H9 (cell line): ENCODE data around the gene RAD9B. TPM values are rescaled to one million over a fixed set of nuclear protein-coding genes. Genes with fewer than 3 reads are reported as not detected.
A peak's percentile ranks its signal among the peaks of the same experiment; 100 is the strongest.

Experiments used
- DNase-seq: peaks from one replicate; pipeline ENCODE4 v3.0.0-alpha.2; 2017
- H2AFZ ChIP-seq: one replicate; pipeline ENCODE4 v1.6.1; 2013; ENCODE audit warnings: mild to moderate bottlenecking, low read length, control low read depth, moderate library complexity
- H2AK5ac ChIP-seq: 2 replicates; pipeline ENCODE4 v1.6.1; 2013; ENCODE audit warnings: low read length, control low read depth, mixed read lengths; ENCODE audit not compliant: insufficient read length
- H2BK120ac ChIP-seq: one replicate; pipeline ENCODE4 v1.6.1; 2013; ENCODE audit warnings: low read depth, mild to moderate bottlenecking, low read length, control low read depth, inconsistent platforms; ENCODE audit not compliant: poor library complexity, severe bottlenecking
- H2BK12ac ChIP-seq: 2 replicates; pipeline ENCODE4 v1.6.1; 2013; ENCODE audit warnings: low read length, control low read depth, mixed read lengths, low read depth; ENCODE audit not compliant: insufficient read length
- H2BK15ac ChIP-seq: 2 replicates; pipeline ENCODE4 v1.6.1; 2013; ENCODE audit warnings: low read depth, low read length, control low read depth
- H2BK20ac ChIP-seq: one replicate; pipeline ENCODE4 v1.6.1; 2013; ENCODE audit warnings: low read depth, mild to moderate bottlenecking, low read length, control low read depth, inconsistent platforms; ENCODE audit not compliant: poor library complexity, severe bottlenecking
- H2BK5ac ChIP-seq: 2 replicates; pipeline ENCODE4 v1.6.1; 2013; ENCODE audit warnings: low read length, control low read depth, mixed read lengths; ENCODE audit not compliant: insufficient read length
- H3K14ac ChIP-seq: 2 replicates; pipeline ENCODE4 v1.6.1; 2013; ENCODE audit warnings: low read length, control low read depth; ENCODE audit not compliant: insufficient read depth
- H3K18ac ChIP-seq: 2 replicates; pipeline ENCODE4 v1.6.1; 2013; ENCODE audit warnings: low read depth, mild to moderate bottlenecking, mixed read lengths, low read length, control low read depth; ENCODE audit not compliant: insufficient read length
- H3K23ac ChIP-seq: 2 replicates; pipeline ENCODE4 v1.6.1; 2013; ENCODE audit warnings: low read length, control low read depth, mixed read lengths, low read depth; ENCODE audit not compliant: insufficient read length
- H3K23me2 ChIP-seq: 2 replicates; pipeline ENCODE4 v1.6.1; 2013; ENCODE audit warnings: low read depth, mild to moderate bottlenecking, mixed read lengths, low read length, control low read depth; ENCODE audit not compliant: insufficient read length, poor library complexity, severe bottlenecking
- H3K27ac ChIP-seq: 2 replicates; pipeline ENCODE4 v1.5.1; 2013; ENCODE audit warnings: low read length, control low read depth, mixed read lengths, low read depth; ENCODE audit not compliant: insufficient read length
- H3K27me3 ChIP-seq: 2 replicates; pipeline ENCODE4 v1.6.1; 2013; ENCODE audit warnings: low read length, control low read depth, inconsistent platforms; ENCODE audit not compliant: insufficient read depth
- H3K4ac ChIP-seq: 2 replicates; pipeline ENCODE4 v1.6.1; 2013; ENCODE audit warnings: low read depth, mild to moderate bottlenecking, control low read depth, inconsistent platforms, low read length, moderate library complexity
- H3K4me1 ChIP-seq: 2 replicates; pipeline ENCODE4 v1.6.1; 2013; ENCODE audit warnings: low read length, control low read depth, inconsistent platforms; ENCODE audit not compliant: insufficient read depth
- H3K4me2 ChIP-seq: 2 replicates; pipeline ENCODE4 v1.6.1; 2013; ENCODE audit warnings: low read length, control low read depth, mixed read lengths; ENCODE audit not compliant: insufficient read length, insufficient read depth
- H3K56ac ChIP-seq: 2 replicates; pipeline ENCODE4 v1.6.1; 2013; ENCODE audit warnings: low read depth, mild to moderate bottlenecking, mixed read lengths, low read length, control low read depth; ENCODE audit not compliant: insufficient read length
- H3K79me1 ChIP-seq: 2 replicates; pipeline ENCODE4 v1.6.1; 2013; ENCODE audit warnings: low read depth, mild to moderate bottlenecking, moderate library complexity, low read length, control low read depth, inconsistent platforms; ENCODE audit not compliant: insufficient read depth, poor library complexity, severe bottlenecking
- H3K79me2 ChIP-seq: 2 replicates; pipeline ENCODE4 v1.6.1; 2013; ENCODE audit warnings: low read length, control low read depth, inconsistent platforms; ENCODE audit not compliant: insufficient read depth
- H3K9ac ChIP-seq: 2 replicates; pipeline ENCODE4 v1.6.1; 2013; ENCODE audit warnings: low read length, control low read depth, mixed read lengths; ENCODE audit not compliant: insufficient read length; ENCODE audit errors: extremely low read depth
- H3K9me3 ChIP-seq: one replicate; pipeline ENCODE4 v1.6.1; 2013; ENCODE audit warnings: low read depth, low read length, inconsistent platforms; ENCODE audit not compliant: control insufficient read depth
- H3T11ph ChIP-seq: one replicate; pipeline ENCODE4 v1.6.1; 2013; ENCODE audit warnings: mild to moderate bottlenecking, low read length, control low read depth, inconsistent platforms
- H4K20me1 ChIP-seq: one replicate; pipeline ENCODE4 v1.6.1; 2013; ENCODE audit not compliant: control insufficient read depth, insufficient read length, insufficient read depth
- H4K5ac ChIP-seq: 2 replicates; pipeline ENCODE4 v1.6.1; 2013; ENCODE audit warnings: low read depth, mild to moderate bottlenecking, mixed read lengths, low read length, control low read depth; ENCODE audit not compliant: insufficient read length
- H4K8ac ChIP-seq: replicated peaks from 2 replicates; pipeline ENCODE4 v1.6.1; 2013; ENCODE audit warnings: low read length, control low read depth, mixed read lengths, low read depth; ENCODE audit not compliant: insufficient read length
- H4K91ac ChIP-seq: 2 replicates; pipeline ENCODE4 v1.6.1; 2013; ENCODE audit warnings: low read depth, mild to moderate bottlenecking, moderate library complexity, mixed read lengths, low read length, control low read depth; ENCODE audit not compliant: insufficient read length
- H3K27ac Mint-ChIP-seq, 3 experiments: 2 replicates in 2 of 3; 3 replicates in 1 of 3; pipeline ENCODE4 v1.8.0; 2020 to 2021; ENCODE audit warnings: mixed read lengths in 3 of 3, mild to moderate bottlenecking in 1 of 3, moderate library complexity in 1 of 3
- H3K27me3 Mint-ChIP-seq: 2 replicates; pipeline ENCODE4 v1.8.0; 2021; ENCODE audit warnings: low read depth, mild to moderate bottlenecking, moderate library complexity, mixed read lengths
- H3K36me3 Mint-ChIP-seq, 3 experiments: 2 replicates in 2 of 3; 3 replicates in 1 of 3; pipeline ENCODE4 v1.8.0; 2020 to 2021; ENCODE audit warnings: low read depth in 3 of 3, mixed read lengths in 3 of 3; ENCODE audit not compliant: insufficient read depth in 1 of 3
- H3K4me1 Mint-ChIP-seq, 2 experiments: 2 replicates each; pipeline ENCODE4 v1.8.0; 2020; ENCODE audit warnings: mixed read lengths in 2 of 2
- H3K4me3 Mint-ChIP-seq, 2 experiments: 2 replicates in 1 of 2; 3 replicates in 1 of 2; pipeline ENCODE4 v1.8.0; 2020 to 2021; ENCODE audit warnings: mild to moderate bottlenecking in 2 of 2, mixed read lengths in 2 of 2, moderate library complexity in 1 of 2
- H3K9me3 Mint-ChIP-seq, 2 experiments: 2 replicates in 1 of 2; 3 replicates in 1 of 2; pipeline ENCODE4 v1.8.0; 2020; ENCODE audit warnings: mild to moderate bottlenecking in 2 of 2, mixed read lengths in 2 of 2, moderate library complexity in 1 of 2
- CTCF ChIP-seq: fragments of 200-600 bp; sonication (generic); conservative IDR thresholded peaks from 3 replicates; pipeline ENCODE4 v1.8.0; 2021; ENCODE audit warnings: antibody characterized with exemption, mild to moderate bottlenecking
- whole genome bisulfite sequencing: extraction: QIAGEN DNeasy Blood & Tissue Kit; methylation state at CpG from one replicate; pipeline ENCODE4 v1.1.7; 2013; ENCODE audit warnings: missing lambda C conversion rate, low lambda C conversion rate, mixed read lengths; ENCODE audit not compliant: insufficient read length; ENCODE audit errors: extremely low coverage; 5-methylcytosine and 5-hydroxymethylcytosine counted together
- long read RNA-seq: library from polyadenylated mRNA; unstranded; transcript quantifications from one replicate; pipeline ENCODE4 v2.0.0, GENCODE V29; 2020
- total RNA-seq: library from RNA; stranded (reverse); gene quantifications from 2 replicates; pipeline ENCODE4 v1.2.1, GENCODE V29; 2021

The RAD9B gene
- 0.22 TPM in 1 of 2 replicates, not detected in the other for total RNA-seq
- long read RNA-seq, partial matches to known transcripts: 0 of 1 reads
- long read RNA-seq, other reads (novel, unspliced or antisense): 1 of 1 reads

DNA sequence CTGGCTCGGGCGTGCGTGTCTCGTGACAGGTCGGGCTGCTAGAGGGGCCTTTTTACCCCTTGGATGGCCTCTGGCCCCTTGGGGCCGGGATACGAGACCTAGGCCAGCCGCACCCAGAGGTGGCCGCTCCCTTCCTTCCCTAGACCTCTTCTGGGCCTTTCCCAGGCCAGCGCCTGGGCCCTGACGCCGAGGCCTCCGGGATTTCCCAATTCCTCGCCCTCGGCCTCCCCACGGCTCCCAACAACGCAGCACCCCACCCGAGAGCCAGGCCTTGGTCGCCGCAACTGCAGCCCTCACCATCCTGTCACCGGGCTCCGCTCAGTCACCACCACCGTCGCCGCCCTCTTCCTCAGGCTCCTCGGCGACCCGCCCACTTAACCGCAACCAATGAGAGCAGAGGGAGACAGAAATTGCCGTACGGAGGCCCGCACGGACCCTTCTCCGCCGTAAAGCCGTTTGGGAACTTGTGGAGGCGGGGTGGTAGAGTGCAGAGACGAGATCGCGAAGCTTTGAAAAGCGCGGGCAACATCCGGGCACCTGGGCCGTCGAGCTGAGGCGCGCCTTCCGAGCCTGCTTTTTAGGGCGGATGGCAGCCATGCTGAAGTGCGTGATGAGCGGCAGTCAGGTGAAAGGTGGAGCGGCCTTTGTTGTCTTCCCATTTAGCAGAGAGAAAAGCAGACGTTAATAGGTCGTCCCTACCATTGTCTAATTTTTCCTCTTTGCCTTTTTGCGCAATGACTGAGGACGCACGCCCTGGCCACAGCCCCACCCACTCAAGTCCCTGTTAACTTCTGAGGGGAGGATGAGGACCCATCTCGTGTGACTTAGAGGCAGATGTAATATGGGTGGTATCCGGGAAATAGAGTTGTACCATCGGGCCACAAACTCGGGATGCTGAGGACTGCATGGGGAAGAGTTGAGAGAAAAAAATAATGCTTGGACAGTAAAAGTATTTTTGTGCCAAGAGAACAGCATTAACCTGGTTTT is at the start of gene RAD9B, which contains the start of gene VPS29:
Gene RAD9B, plus strand, starts transcription at position 580 of the 987 bp plus-strand sequence. Its CDS starts 7 bp downstream, at position 587.
Gene VPS29, minus strand, starts transcription at position 360 of the 987 bp plus-strand sequence. Its CDS starts 60 bp downstream, at position 300.
- Histone ChIP-seq H4K5ac (peak within 1 kb of the TSS; percentile 6), H3K4me1 (no peaks in the 10 kb centered on the region), H4K8ac (no peak within 1 kb of the TSS), H3K9ac (peak within 1 kb of the TSS; percentile 65), H3T11ph (no peak within 1 kb of the TSS), H3K23me2 (no peaks in the 10 kb centered on the region), H2BK20ac (no peak within 1 kb of the TSS), H2BK5ac (no peak within 1 kb of the TSS), H4K91ac (no peak within 1 kb of the TSS), H3K4me2 (peak within 1 kb of the TSS; percentile 60), H3K79me2 (no peaks in the 10 kb centered on the region), H3K27ac (no peak within 1 kb of the TSS), H2AK5ac (no peak within 1 kb of the TSS), H2BK120ac (no peak within 1 kb of the TSS), H3K27me3 (peaks cover 5% of the 10 kb centered on the region; the same call in 1 of the 2 replicates), H2BK12ac (no peak within 1 kb of the TSS), H2AFZ (no peak within 1 kb of the TSS), H3K79me1 (no peaks in the 10 kb centered on the region), H4K20me1 (no peaks in the 10 kb centered on the region), H3K23ac (no peak within 1 kb of the TSS), H3K14ac (peak within 1 kb of the TSS; percentile 70; the same call in 1 of the 2 replicates), H3K9me3 (no peaks in the 10 kb centered on the region), H3K18ac (peak within 1 kb of the TSS; percentile 67), H3K56ac (no peak within 1 kb of the TSS), H3K4ac (no peak within 1 kb of the TSS), H2BK15ac (no peak within 1 kb of the TSS)
- Mint-ChIP-seq H3K36me3 (peaks cover 8 to 10% (median 10%) of the 10 kb centered on the region in 3 experiments), H3K27me3 (peaks cover 17% of the 10 kb centered on the region), H3K4me3 (peak within 1 kb of the TSS; percentile 99), H3K27ac (peak within 1 kb of the TSS in 2 of 3 experiments; percentile 91 to 97; a peak in 6 of 7 replicates), H3K4me1 (peaks cover 4 to 5% of the 10 kb centered on the region in 2 experiments; a peak in 3 of 4 replicates), H3K9me3 (peaks cover 10 to 11% of the 10 kb centered on the region in 2 experiments)
- DNase-seq: peak; percentile 99
- no CpG with 5 or more reads among the region's 61 CpGs for WGBS
- TF ChIP-seq CTCF: no peak
